ENCODE data around the gene RAC2.

DNA sequence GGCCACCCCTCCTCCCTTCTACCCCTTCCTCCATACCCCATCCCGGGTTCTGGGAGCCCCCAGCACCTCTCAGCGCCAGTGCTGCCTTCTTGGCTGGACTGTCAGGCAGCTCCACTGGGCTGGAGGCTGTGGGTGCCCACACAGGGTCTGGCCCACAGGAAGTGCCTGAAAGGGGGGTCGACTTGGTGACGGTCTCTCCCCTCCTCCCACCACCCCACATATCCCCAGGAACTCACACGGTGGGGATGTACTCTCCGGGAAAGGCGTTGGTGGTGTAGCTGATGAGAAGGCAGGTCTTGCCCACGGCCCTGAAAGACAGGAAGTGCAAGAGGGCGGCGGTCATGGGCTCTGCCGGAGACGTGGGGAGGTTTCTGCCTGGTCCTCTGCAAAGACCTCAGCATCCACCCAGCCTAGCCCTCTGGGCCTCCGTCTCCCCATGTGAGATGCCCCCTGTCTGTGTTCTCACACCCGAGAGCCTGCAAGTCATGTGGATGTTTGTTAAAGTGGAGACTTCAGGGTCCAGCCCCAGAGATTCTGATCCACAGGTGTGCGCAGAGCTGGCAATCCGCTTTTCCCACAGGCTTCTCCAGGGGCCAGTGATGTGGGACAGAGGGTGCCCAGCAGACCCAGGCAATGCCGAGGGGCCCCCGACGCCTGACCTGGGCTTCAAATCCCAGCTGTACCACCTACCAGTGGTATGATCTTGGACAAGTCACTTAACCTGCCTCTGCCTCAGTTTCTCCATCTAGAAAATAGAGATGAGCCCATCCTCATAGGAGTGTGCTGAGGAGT lies 2.5 kb downstream of the RAC2 start:
- TF ChIP-seq, protein P1, sequence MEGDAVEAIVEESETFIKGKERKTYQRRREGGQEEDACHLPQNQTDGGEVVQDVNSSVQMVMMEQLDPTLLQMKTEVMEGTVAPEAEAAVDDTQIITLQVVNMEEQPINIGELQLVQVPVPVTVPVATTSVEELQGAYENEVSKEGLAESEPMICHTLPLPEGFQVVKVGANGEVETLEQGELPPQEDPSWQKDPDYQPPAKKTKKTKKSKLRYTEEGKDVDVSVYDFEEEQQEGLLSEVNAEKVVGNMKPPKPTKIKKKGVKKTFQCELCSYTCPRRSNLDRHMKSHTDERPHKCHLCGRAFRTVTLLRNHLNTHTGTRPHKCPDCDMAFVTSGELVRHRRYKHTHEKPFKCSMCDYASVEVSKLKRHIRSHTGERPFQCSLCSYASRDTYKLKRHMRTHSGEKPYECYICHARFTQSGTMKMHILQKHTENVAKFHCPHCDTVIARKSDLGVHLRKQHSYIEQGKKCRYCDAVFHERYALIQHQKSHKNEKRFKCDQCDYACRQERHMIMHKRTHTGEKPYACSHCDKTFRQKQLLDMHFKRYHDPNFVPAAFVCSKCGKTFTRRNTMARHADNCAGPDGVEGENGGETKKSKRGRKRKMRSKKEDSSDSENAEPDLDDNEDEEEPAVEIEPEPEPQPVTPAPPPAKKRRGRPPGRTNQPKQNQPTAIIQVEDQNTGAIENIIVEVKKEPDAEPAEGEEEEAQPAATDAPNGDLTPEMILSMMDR (IDR thresholded peaks at IDR 0.05), result no peak
- TF ChIP-seq POLR2AphosphoS5 (IDR thresholded peaks at IDR 0.05) (no peak), POLR2A (IDR thresholded peaks at IDR 0.05) (no peak), EP300 (IDR thresholded peaks at IDR 0.05) (no peak)
